ENCODE results near the gene NAA25. TPM values are rescaled to one million over a fixed set of nuclear protein-coding genes. Genes with fewer than 3 reads are reported as not detected.
A peak's percentile ranks its signal among the peaks of the same experiment; 100 is the strongest.

NAA25 gene
- total and polyA plus RNA-seq, 3 donors from 2014 or later = 15.2 to 31.8 (median 28.2) TPM

DNA sequence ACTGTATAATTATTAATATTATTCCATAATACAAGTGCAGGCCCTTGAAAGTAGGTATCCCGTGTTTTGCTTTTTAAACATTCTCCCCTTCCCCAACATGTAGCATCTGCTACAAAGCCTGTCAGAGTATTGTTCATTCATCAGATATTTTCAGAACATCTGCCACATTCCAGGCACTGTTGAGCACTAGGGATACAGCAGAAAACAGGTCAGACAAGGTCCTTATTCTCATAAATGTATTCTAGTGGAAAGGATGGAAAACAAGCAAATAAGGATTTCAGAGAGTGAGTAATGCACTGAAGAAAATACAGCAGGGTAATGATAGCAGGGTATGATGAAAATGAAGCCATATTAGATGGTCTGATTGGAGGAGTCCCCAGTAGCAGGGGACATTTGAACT is 91.5 kb downstream of the NAA25 start:
- Histone ChIP-seq H3K4me1 (peaks cover 21% of the 10 kb centered on the region), H3K27ac (no peak overlapping the region), H3K4me3 (no peak overlapping the region), H3K27me3 (no peaks in the 10 kb centered on the region), H3K36me3 (ENCODE audit: low read depth, missing control alignments) (no peaks in the 10 kb centered on the region), H3K9me3 (no peaks in the 10 kb centered on the region)
- intact Hi-C loops (cut with DNase I; ENCODE audit: low total_unique reads) = no loop called here
- 74 to 84% methylated on average over 1 of the region's 1 CpG for WGBS, 2 donors
- DNase-seq = no peak
- no peak for TF ChIP-seq POLR2A (IDR thresholded peaks at IDR 0.05)
- TF ChIP-seq, protein P1, sequence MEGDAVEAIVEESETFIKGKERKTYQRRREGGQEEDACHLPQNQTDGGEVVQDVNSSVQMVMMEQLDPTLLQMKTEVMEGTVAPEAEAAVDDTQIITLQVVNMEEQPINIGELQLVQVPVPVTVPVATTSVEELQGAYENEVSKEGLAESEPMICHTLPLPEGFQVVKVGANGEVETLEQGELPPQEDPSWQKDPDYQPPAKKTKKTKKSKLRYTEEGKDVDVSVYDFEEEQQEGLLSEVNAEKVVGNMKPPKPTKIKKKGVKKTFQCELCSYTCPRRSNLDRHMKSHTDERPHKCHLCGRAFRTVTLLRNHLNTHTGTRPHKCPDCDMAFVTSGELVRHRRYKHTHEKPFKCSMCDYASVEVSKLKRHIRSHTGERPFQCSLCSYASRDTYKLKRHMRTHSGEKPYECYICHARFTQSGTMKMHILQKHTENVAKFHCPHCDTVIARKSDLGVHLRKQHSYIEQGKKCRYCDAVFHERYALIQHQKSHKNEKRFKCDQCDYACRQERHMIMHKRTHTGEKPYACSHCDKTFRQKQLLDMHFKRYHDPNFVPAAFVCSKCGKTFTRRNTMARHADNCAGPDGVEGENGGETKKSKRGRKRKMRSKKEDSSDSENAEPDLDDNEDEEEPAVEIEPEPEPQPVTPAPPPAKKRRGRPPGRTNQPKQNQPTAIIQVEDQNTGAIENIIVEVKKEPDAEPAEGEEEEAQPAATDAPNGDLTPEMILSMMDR (IDR thresholded peaks at IDR 0.05) = no peak

DNA sequence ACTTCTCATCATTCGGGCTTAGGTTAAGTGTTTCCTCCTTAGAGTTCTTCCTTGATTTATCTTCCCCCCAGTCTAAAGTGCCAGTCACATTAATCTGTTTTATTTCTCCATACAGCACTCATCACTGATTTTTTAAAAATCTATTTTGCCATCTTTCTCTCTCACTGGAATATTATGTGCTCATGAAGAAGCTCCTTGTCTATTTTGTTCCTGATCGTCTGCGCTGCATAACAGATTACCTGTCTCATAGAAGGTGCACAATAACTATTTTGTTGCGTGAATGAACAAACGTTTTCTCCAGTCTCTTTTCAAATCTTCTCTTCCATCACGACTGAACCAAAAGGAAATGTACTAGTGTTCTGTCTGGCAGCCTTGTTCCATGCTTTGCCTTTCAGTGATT is 92.6 kb downstream of the NAA25 start:
- no peaks in the 10 kb centered on the region for H3K36me3 ChIP-seq (ENCODE audit: low read depth, missing control alignments)
- H3K27ac ChIP-seq = no peak overlapping the region
- no peak overlapping the region for H3K4me3 ChIP-seq
- peaks cover 27% of the 10 kb centered on the region for H3K4me1 ChIP-seq
- intact Hi-C loops (cut with DNase I; ENCODE audit: low total_unique reads) = no loop called here
- WGBS, 2 donors = 89 to 91% methylated on average over 6 of the region's 6 CpGs
- TF ChIP-seq, protein P1 (IDR thresholded peaks at IDR 0.05) = no peak
- no peak for TF ChIP-seq POLR2A (IDR thresholded peaks at IDR 0.05)
- no peaks in the 10 kb centered on the region for H3K9me3 ChIP-seq
- DNase-seq = no peak
- no peaks in the 10 kb centered on the region for H3K27me3 ChIP-seq

DNA sequence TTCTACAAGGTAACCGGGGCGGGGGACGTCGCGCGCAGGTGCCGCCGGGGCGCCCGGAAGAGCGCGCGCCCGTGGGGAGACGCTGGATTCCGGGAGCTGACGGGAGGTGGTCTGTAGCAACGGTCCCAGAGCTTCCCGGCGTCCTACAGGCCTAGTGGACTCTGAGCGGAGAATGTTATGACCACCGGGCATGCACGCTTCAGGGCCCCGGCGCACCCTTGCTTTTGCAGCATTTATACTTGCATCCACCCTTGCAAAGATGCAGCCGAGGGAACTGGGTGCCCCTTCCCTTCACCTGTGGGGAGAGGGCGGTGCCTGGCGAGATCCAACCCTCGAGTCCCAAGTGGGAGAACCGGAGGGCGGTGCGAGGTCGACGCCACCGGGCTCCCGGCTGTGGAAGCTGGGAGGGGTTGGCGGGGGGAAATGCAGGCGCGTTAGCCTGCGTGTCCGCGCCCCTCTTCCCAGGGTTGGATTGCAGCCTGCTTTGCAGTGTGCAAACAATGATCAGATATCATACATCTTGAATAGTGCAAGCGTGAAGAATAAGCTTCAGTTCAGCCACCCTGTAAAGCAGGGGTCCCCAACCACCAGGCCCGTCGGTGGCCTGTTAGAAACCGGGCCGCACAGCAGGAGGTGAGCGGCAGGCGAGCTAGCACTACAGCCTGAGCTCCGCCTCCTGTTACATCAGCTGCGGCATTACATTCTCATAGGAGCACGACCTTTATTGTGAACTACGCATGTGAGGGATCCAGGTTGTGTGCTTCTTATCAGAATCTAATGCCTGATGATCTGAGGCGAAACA is 94.8 kb downstream of the NAA25 start:
- 2 to 5% methylated on average over 9 to 53 of the region's 54 CpGs for WGBS, 2 donors
- peak overlapping the region; percentile 83 to 96 for H3K27ac ChIP-seq
- peaks cover 27% of the 10 kb centered on the region for H3K4me1 ChIP-seq
- intact Hi-C loops (cut with DNase I; ENCODE audit: low total_unique reads) = no loop called here
- no peaks in the 10 kb centered on the region for H3K27me3 ChIP-seq
- TF ChIP-seq, protein P1 (IDR thresholded peaks at IDR 0.05) = no peak
- no peaks in the 10 kb centered on the region for H3K36me3 ChIP-seq (ENCODE audit: low read depth, missing control alignments)
- DNase-seq = peak; percentile 84
- peak overlapping the region; percentile 89 to 96 for H3K4me3 ChIP-seq
- no peaks in the 10 kb centered on the region for H3K9me3 ChIP-seq

- Histone ChIP-seq H3K27me3 (no peaks in the 10 kb centered on the region), H3K4me3 (peak within 1 kb of the TSS; percentile 89 to 96), H3K27ac (peak within 1 kb of the TSS; percentile 92 to 96), H3K9me3 (no peaks in the 10 kb centered on the region), H3K36me3 (ENCODE audit: low read depth, missing control alignments) (no peaks in the 10 kb centered on the region), H3K4me1 (peaks cover 26% of the 10 kb centered on the region)
- intact Hi-C loops (cut with DNase I; ENCODE audit: low total_unique reads) = no loop called here
- 0% methylated on average over 52 to 67 of the region's 67 CpGs for WGBS, 2 donors
- TF ChIP-seq POLR2A (IDR thresholded peaks at IDR 0.05) = peak; percentile 21
- TF ChIP-seq, protein P1 (IDR thresholded peaks at IDR 0.05) = peak; percentile 41 to 67 (median 65)
- peak; percentile 99 for DNase-seq
These were observed 95.6 kb downstream of the NAA25 start, which contains the start of the genes ERP29 and TMEM116 for GRCh38 chr12:112012775-112013600. Gene ERP29, plus strand, starts transcription at chr12:112013426. Its CDS starts 40 bp downstream, at chr12:112013466. Gene TMEM116, minus strand, starts transcription at chr12:112013165. Its CDS starts 7,895 bp downstream, at chr12:112005270.
